H9 (cell line): ENCODE measurements around the gene AK5. TPM values are rescaled to one million over a fixed set of nuclear protein-coding genes. Genes with fewer than 3 reads are reported as not detected.

Experiments
- DNase-seq: peaks from one replicate; pipeline ENCODE4 v3.0.0-alpha.2; 2017
- H2AFZ ChIP-seq: one replicate; pipeline ENCODE4 v1.6.1; 2013; ENCODE audit warnings: mild to moderate bottlenecking, low read length, control low read depth, moderate library complexity
- H2AK5ac ChIP-seq: 2 replicates; pipeline ENCODE4 v1.6.1; 2013; ENCODE audit warnings: low read length, control low read depth, mixed read lengths; ENCODE audit not compliant: insufficient read length
- H2BK120ac ChIP-seq: one replicate; pipeline ENCODE4 v1.6.1; 2013; ENCODE audit warnings: low read depth, mild to moderate bottlenecking, low read length, control low read depth, inconsistent platforms; ENCODE audit not compliant: poor library complexity, severe bottlenecking
- H2BK12ac ChIP-seq: 2 replicates; pipeline ENCODE4 v1.6.1; 2013; ENCODE audit warnings: low read length, control low read depth, mixed read lengths, low read depth; ENCODE audit not compliant: insufficient read length
- H2BK15ac ChIP-seq: 2 replicates; pipeline ENCODE4 v1.6.1; 2013; ENCODE audit warnings: low read depth, low read length, control low read depth
- H2BK20ac ChIP-seq: one replicate; pipeline ENCODE4 v1.6.1; 2013; ENCODE audit warnings: low read depth, mild to moderate bottlenecking, low read length, control low read depth, inconsistent platforms; ENCODE audit not compliant: poor library complexity, severe bottlenecking
- H2BK5ac ChIP-seq: 2 replicates; pipeline ENCODE4 v1.6.1; 2013; ENCODE audit warnings: low read length, control low read depth, mixed read lengths; ENCODE audit not compliant: insufficient read length
- H3K14ac ChIP-seq: 2 replicates; pipeline ENCODE4 v1.6.1; 2013; ENCODE audit warnings: low read length, control low read depth; ENCODE audit not compliant: insufficient read depth
- H3K18ac ChIP-seq: 2 replicates; pipeline ENCODE4 v1.6.1; 2013; ENCODE audit warnings: low read depth, mild to moderate bottlenecking, mixed read lengths, low read length, control low read depth; ENCODE audit not compliant: insufficient read length
- H3K23ac ChIP-seq: 2 replicates; pipeline ENCODE4 v1.6.1; 2013; ENCODE audit warnings: low read length, control low read depth, mixed read lengths, low read depth; ENCODE audit not compliant: insufficient read length
- H3K23me2 ChIP-seq: 2 replicates; pipeline ENCODE4 v1.6.1; 2013; ENCODE audit warnings: low read depth, mild to moderate bottlenecking, mixed read lengths, low read length, control low read depth; ENCODE audit not compliant: insufficient read length, poor library complexity, severe bottlenecking
- H3K27ac ChIP-seq: 2 replicates; pipeline ENCODE4 v1.5.1; 2013; ENCODE audit warnings: low read length, control low read depth, mixed read lengths, low read depth; ENCODE audit not compliant: insufficient read length
- H3K27me3 ChIP-seq: 2 replicates; pipeline ENCODE4 v1.6.1; 2013; ENCODE audit warnings: low read length, control low read depth, inconsistent platforms; ENCODE audit not compliant: insufficient read depth
- H3K4ac ChIP-seq: 2 replicates; pipeline ENCODE4 v1.6.1; 2013; ENCODE audit warnings: low read depth, mild to moderate bottlenecking, control low read depth, inconsistent platforms, low read length, moderate library complexity
- H3K4me1 ChIP-seq: 2 replicates; pipeline ENCODE4 v1.6.1; 2013; ENCODE audit warnings: low read length, control low read depth, inconsistent platforms; ENCODE audit not compliant: insufficient read depth
- H3K4me2 ChIP-seq: 2 replicates; pipeline ENCODE4 v1.6.1; 2013; ENCODE audit warnings: low read length, control low read depth, mixed read lengths; ENCODE audit not compliant: insufficient read length, insufficient read depth
- H3K56ac ChIP-seq: 2 replicates; pipeline ENCODE4 v1.6.1; 2013; ENCODE audit warnings: low read depth, mild to moderate bottlenecking, mixed read lengths, low read length, control low read depth; ENCODE audit not compliant: insufficient read length
- H3K79me1 ChIP-seq: 2 replicates; pipeline ENCODE4 v1.6.1; 2013; ENCODE audit warnings: low read depth, mild to moderate bottlenecking, moderate library complexity, low read length, control low read depth, inconsistent platforms; ENCODE audit not compliant: insufficient read depth, poor library complexity, severe bottlenecking
- H3K79me2 ChIP-seq: 2 replicates; pipeline ENCODE4 v1.6.1; 2013; ENCODE audit warnings: low read length, control low read depth, inconsistent platforms; ENCODE audit not compliant: insufficient read depth
- H3K9ac ChIP-seq: 2 replicates; pipeline ENCODE4 v1.6.1; 2013; ENCODE audit warnings: low read length, control low read depth, mixed read lengths; ENCODE audit not compliant: insufficient read length; ENCODE audit errors: extremely low read depth
- H3K9me3 ChIP-seq: one replicate; pipeline ENCODE4 v1.6.1; 2013; ENCODE audit warnings: low read depth, low read length, inconsistent platforms; ENCODE audit not compliant: control insufficient read depth
- H3T11ph ChIP-seq: one replicate; pipeline ENCODE4 v1.6.1; 2013; ENCODE audit warnings: mild to moderate bottlenecking, low read length, control low read depth, inconsistent platforms
- H4K20me1 ChIP-seq: one replicate; pipeline ENCODE4 v1.6.1; 2013; ENCODE audit not compliant: control insufficient read depth, insufficient read length, insufficient read depth
- H4K5ac ChIP-seq: 2 replicates; pipeline ENCODE4 v1.6.1; 2013; ENCODE audit warnings: low read depth, mild to moderate bottlenecking, mixed read lengths, low read length, control low read depth; ENCODE audit not compliant: insufficient read length
- H4K8ac ChIP-seq: replicated peaks from 2 replicates; pipeline ENCODE4 v1.6.1; 2013; ENCODE audit warnings: low read length, control low read depth, mixed read lengths, low read depth; ENCODE audit not compliant: insufficient read length
- H4K91ac ChIP-seq: 2 replicates; pipeline ENCODE4 v1.6.1; 2013; ENCODE audit warnings: low read depth, mild to moderate bottlenecking, moderate library complexity, mixed read lengths, low read length, control low read depth; ENCODE audit not compliant: insufficient read length
- H3K27ac Mint-ChIP-seq, 3 experiments: 2 replicates in 2 of 3; 3 replicates in 1 of 3; pipeline ENCODE4 v1.8.0; 2020 to 2021; ENCODE audit warnings: mixed read lengths in 3 of 3, mild to moderate bottlenecking in 1 of 3, moderate library complexity in 1 of 3
- H3K27me3 Mint-ChIP-seq: 2 replicates; pipeline ENCODE4 v1.8.0; 2021; ENCODE audit warnings: low read depth, mild to moderate bottlenecking, moderate library complexity, mixed read lengths
- H3K36me3 Mint-ChIP-seq, 3 experiments: 2 replicates in 2 of 3; 3 replicates in 1 of 3; pipeline ENCODE4 v1.8.0; 2020 to 2021; ENCODE audit warnings: low read depth in 3 of 3, mixed read lengths in 3 of 3; ENCODE audit not compliant: insufficient read depth in 1 of 3
- H3K4me1 Mint-ChIP-seq, 2 experiments: 2 replicates each; pipeline ENCODE4 v1.8.0; 2020; ENCODE audit warnings: mixed read lengths in 2 of 2
- H3K4me3 Mint-ChIP-seq, 2 experiments: 2 replicates in 1 of 2; 3 replicates in 1 of 2; pipeline ENCODE4 v1.8.0; 2020 to 2021; ENCODE audit warnings: mild to moderate bottlenecking in 2 of 2, mixed read lengths in 2 of 2, moderate library complexity in 1 of 2
- H3K9me3 Mint-ChIP-seq, 2 experiments: 2 replicates in 1 of 2; 3 replicates in 1 of 2; pipeline ENCODE4 v1.8.0; 2020; ENCODE audit warnings: mild to moderate bottlenecking in 2 of 2, mixed read lengths in 2 of 2, moderate library complexity in 1 of 2
- CTCF ChIP-seq: fragments of 200-600 bp; sonication (generic); conservative IDR thresholded peaks from 3 replicates; pipeline ENCODE4 v1.8.0; 2021; ENCODE audit warnings: antibody characterized with exemption, mild to moderate bottlenecking
- WGBS: extraction: QIAGEN DNeasy Blood & Tissue Kit; methylation state at CpG from one replicate; pipeline ENCODE4 v1.1.7; 2013; ENCODE audit warnings: missing lambda C conversion rate, low lambda C conversion rate, mixed read lengths; ENCODE audit not compliant: insufficient read length; ENCODE audit errors: extremely low coverage; 5-methylcytosine and 5-hydroxymethylcytosine counted together
- total RNA-seq: library from RNA; stranded (reverse); gene quantifications from 2 replicates; pipeline ENCODE4 v1.2.1, GENCODE V29; 2021

The AK5 gene
- total RNA-seq, 1 experiment from 2014 or later, result 2.5 TPM

GRCh38 chr1:77349275-77349674, 67.5 kb downstream of the AK5 start:
- Histone ChIP-seq H3K18ac (no peak overlapping the region), H3T11ph (no peak overlapping the region), H4K5ac (no peak overlapping the region), H2AFZ (no peak overlapping the region), H3K27me3 (no peaks in the 10 kb centered on the region), H4K91ac (no peak overlapping the region), H3K23ac (no peak overlapping the region), H3K79me2 (no peaks in the 10 kb centered on the region), H3K4me2 (no peak overlapping the region), H3K23me2 (no peaks in the 10 kb centered on the region), H2BK20ac (no peak overlapping the region), H2BK120ac (no peak overlapping the region), H4K8ac (no peak overlapping the region), H2BK5ac (no peak overlapping the region), H3K56ac (no peak overlapping the region), H2BK15ac (no peak overlapping the region), H3K9ac (no peak overlapping the region), H4K20me1 (no peaks in the 10 kb centered on the region), H3K14ac (no peak overlapping the region), H3K9me3 (no peaks in the 10 kb centered on the region), H2BK12ac (no peak overlapping the region), H2AK5ac (no peak overlapping the region), H3K4ac (no peak overlapping the region), H3K4me1 (no peaks in the 10 kb centered on the region; the same call in 1 of the 2 replicates), H3K79me1 (no peaks in the 10 kb centered on the region), H3K27ac (no peak overlapping the region)
- no peak for TF ChIP-seq CTCF
- no peak overlapping the region; a peak in 1 of 7 replicates for H3K27ac Mint-ChIP-seq
- DNase-seq, result no peak
- no peaks in the 10 kb centered on the region for H3K9me3 Mint-ChIP-seq
- no peak overlapping the region for H3K4me3 Mint-ChIP-seq
- no peaks in the 10 kb centered on the region for H3K27me3 Mint-ChIP-seq
- H3K36me3 Mint-ChIP-seq, result no peaks in the 10 kb centered on the region
- no CpG with 5 or more reads among the region's 2 CpGs for WGBS
- no peaks in the 10 kb centered on the region for H3K4me1 Mint-ChIP-seq
